SK-N-SH (cell line): ENCODE results near the gene ARHGEF7. TPM values are rescaled to one million over a fixed set of nuclear protein-coding genes. Genes with fewer than 3 reads are reported as not detected.
"Not testable (repeated sequence)": the region's sequence is repeated elsewhere in the genome, so short reads cannot be mapped to it uniquely, and the experiment has no call there.

Source experiments
- CTCF ChIA-PET: fragments of 300-600, 350-600 bp; formaldehyde crosslinking; extraction: SDS; loops from one replicate; lab custom pipeline; 2021; lab: Yijun Ruan, JAX
- POLR2A ChIA-PET: fragments of 350-600 bp; sonication (Branson Sonifier 250); formaldehyde crosslinking; extraction: SDS; loops from one replicate; lab custom pipeline; 2020; ENCODE audit warnings: antibody characterized with exemption, inconsistent platforms; lab: Yijun Ruan, JAX
- DNase-seq: peaks from one replicate; pipeline ENCODE4 v3.0.0; 2012
- H2AFZ ChIP-seq: fragments of 200-600 bp; sonication (generic); 2 replicates; pipeline ENCODE4 v1.8.1; 2016; ENCODE audit warnings: antibody characterized with exemption, mild to moderate bottlenecking, low read depth
- H3F3A ChIP-seq: fragments of 200-600 bp; sonication (generic); replicated peaks from 2 replicates; pipeline ENCODE3; 2016; ENCODE audit warnings: antibody characterized with exemption, mild to moderate bottlenecking; ENCODE audit not compliant: insufficient read depth
- H3K27ac ChIP-seq, 2 experiments: fragments of 200-500 bp in 1 of 2; fragments of 200-600 bp in 1 of 2; sonication (Bioruptor generic) in 1 of 2; sonication (generic), shearing (Covaris generic) in 1 of 2; 2 replicates each; pipeline versions ENCODE4 v1.5.1 to v1.6.1; 2014 to 2016; ENCODE audit warnings: low read depth in 2 of 2, inconsistent platforms in 1 of 2, low read length in 1 of 2, mild to moderate bottlenecking in 1 of 2, mixed read lengths in 1 of 2
- H3K27me3 ChIP-seq: fragments of 200-600 bp; sonication (generic), shearing (Covaris generic); 2 replicates; pipeline ENCODE4 v1.6.1; 2016; ENCODE audit warnings: mixed run types; ENCODE audit not compliant: insufficient read depth
- H3K36me3 ChIP-seq, 2 experiments: fragments of 200-500 bp in 1 of 2; fragments of 200-600 bp in 1 of 2; sonication (Bioruptor generic) in 1 of 2; sonication (generic) in 1 of 2; replicated peaks in 1 of 2; 2 replicates each; pipeline versions ENCODE3 to v1.5.1; 2014 to 2016; ENCODE audit warnings: low read length in 1 of 2, mild to moderate bottlenecking in 1 of 2; ENCODE audit not compliant: insufficient read depth in 2 of 2, control insufficient read depth in 1 of 2
- H3K4me1 ChIP-seq, 2 experiments: fragments of 200-500 bp in 1 of 2; fragments of 200-600 bp in 1 of 2; sonication (Bioruptor generic) in 1 of 2; sonication (generic), shearing (Covaris generic) in 1 of 2; 2 replicates each; pipeline versions ENCODE4 v1.5.1 to v1.6.1; 2014 to 2016; ENCODE audit warnings: low read depth in 1 of 2, low read length in 1 of 2, mixed run types in 1 of 2; ENCODE audit not compliant: insufficient read depth in 2 of 2, control insufficient read depth in 1 of 2
- H3K4me2 ChIP-seq: fragments of 200-600 bp; sonication (generic), shearing (Covaris generic); 2 replicates; pipeline ENCODE4 v1.6.1; 2017; ENCODE audit warnings: mixed run types
- H3K4me3 ChIP-seq, 2 experiments: fragments of 200-500 bp in 1 of 2; fragments of 200-600 bp in 1 of 2; sonication (Bioruptor generic) in 1 of 2; sonication (generic), shearing (Covaris generic) in 1 of 2; 2 replicates each; pipeline versions ENCODE4 v1.5.1 to v1.8.1; 2014 to 2016; ENCODE audit warnings: low read depth in 2 of 2, inconsistent platforms in 1 of 2, low read length in 1 of 2, mild to moderate bottlenecking in 1 of 2, mixed read lengths in 1 of 2, moderate library complexity in 1 of 2
- H3K79me2 ChIP-seq: fragments of 200-600 bp; sonication (generic); 2 replicates; pipeline ENCODE4 v1.8.1; 2017; ENCODE audit warnings: mild to moderate bottlenecking; ENCODE audit not compliant: insufficient read depth
- H3K9ac ChIP-seq: fragments of 200-600 bp; sonication (generic); 2 replicates; pipeline ENCODE4 v1.6.1; 2017; ENCODE audit warnings: mixed run types
- H3K9me2 ChIP-seq: fragments of 200-600 bp; sonication (generic); 2 replicates; pipeline ENCODE4 v1.6.1; 2017; ENCODE audit warnings: mixed run types
- H3K9me3 ChIP-seq: fragments of 200-600 bp; sonication (generic); 2 replicates; pipeline ENCODE4 v1.6.1; 2017; ENCODE audit warnings: mixed run types, mild to moderate bottlenecking, moderate library complexity
- H4K20me1 ChIP-seq: fragments of 200-600 bp; sonication (generic); 2 replicates; pipeline ENCODE4 v1.6.1; 2017; ENCODE audit warnings: mild to moderate bottlenecking, mixed run types; ENCODE audit not compliant: insufficient read depth
- CHD2 ChIP-seq: fragments of 150-350 bp; IDR thresholded peaks from 2 replicates; pipeline ENCODE4 v1.6.1; 2018; ENCODE audit warnings: low read length; ENCODE audit not compliant: partially characterized antibody
- EP300 ChIP-seq, 2 experiments: IDR thresholded peaks; 2 replicates each; pipeline versions ENCODE4 v1.4.0 to v1.6.1; 2012; ENCODE audit warnings: borderline replicate concordance in 1 of 2, low read depth in 1 of 2, low read length in 1 of 2
- FOXJ3 ChIP-seq: sonication (generic); formaldehyde crosslinking; IDR thresholded peaks from 2 replicates; pipeline ENCODE4 v1.5.1; 2020; ENCODE audit warnings: mild to moderate bottlenecking, missing genetic modification reagents
- FOXM1 ChIP-seq: IDR thresholded peaks from 2 replicates; pipeline ENCODE4 v1.4.0; 2012; ENCODE audit warnings: low read depth, mild to moderate bottlenecking
- GATA2 ChIP-seq: sonication (generic); formaldehyde crosslinking; IDR thresholded peaks from 2 replicates; pipeline ENCODE4 v1.5.0; 2020; ENCODE audit warnings: mild to moderate bottlenecking, missing genetic modification reagents
- MAX ChIP-seq: IDR thresholded peaks from 2 replicates; pipeline ENCODE4 v1.4.0; 2012; ENCODE audit warnings: low read depth
- MXI1 ChIP-seq: IDR thresholded peaks from 2 replicates; pipeline ENCODE4 v1.6.1; 2012; ENCODE audit warnings: mild to moderate bottlenecking, low read depth, low read length, improper control_type of control experiment
- NFIC ChIP-seq: IDR thresholded peaks from 2 replicates; pipeline ENCODE4 v1.4.0; 2012; ENCODE audit warnings: borderline replicate concordance
- PBX3 ChIP-seq: IDR thresholded peaks from 2 replicates; pipeline ENCODE4; 2012
- RFX5 ChIP-seq: IDR thresholded peaks from 2 replicates; pipeline ENCODE4 v1.6.1; 2012; ENCODE audit warnings: mild to moderate bottlenecking, improper control_type of control experiment, low read length
- SIN3A ChIP-seq: IDR thresholded peaks from 2 replicates; pipeline ENCODE4 v1.6.1; 2012; ENCODE audit warnings: low read depth, mild to moderate bottlenecking, low read length, moderate library complexity, borderline replicate concordance
- TCF12 ChIP-seq: IDR thresholded peaks from 2 replicates; pipeline ENCODE4 v1.4.0; 2012
- TEAD4 ChIP-seq: IDR thresholded peaks from 2 replicates; pipeline ENCODE4 v1.4.0; 2012; ENCODE audit warnings: mild to moderate bottlenecking, borderline replicate concordance; ENCODE audit not compliant: insufficient read depth
- ZBTB33 ChIP-seq: IDR thresholded peaks from 2 replicates; pipeline ENCODE4 v1.4.0; 2012; ENCODE audit warnings: low read depth, borderline replicate concordance
- WGBS: methylation state at CpG from one replicate; pipeline ENCODE4 v1.1.6; 2017; ENCODE audit warnings: low lambda C conversion rate; 5-methylcytosine and 5-hydroxymethylcytosine counted together
- polyA plus RNA-seq, 3 experiments: library from polyadenylated mRNA; depleted of rRNA; stranded (reverse); fragments of >200 nt; gene quantifications; 2 replicates each; pipeline ENCODE4 v1.2.3, GENCODE V29; 2012

The ARHGEF7 gene
- polyA plus RNA-seq, 1 of the 3 experiments (the other 2 are of a cell fraction) = 21.6 TPM

GRCh38 chr13:111082240-111082639 is 32.9 kb upstream of the ARHGEF7 start:
- H3K9me2 ChIP-seq = no peaks in the 10 kb centered on the region
- DNase-seq = no peak
- 36% methylated on average over 4 of the region's 4 CpGs for WGBS
- no peak for TF ChIP-seq MAX
- TF ChIP-seq, all 33 proteins: peak for 0
- Histone ChIP-seq H3K4me1 (no peaks in the 10 kb centered on the region), H2AFZ (no peak overlapping the region), H3K9ac (no peak overlapping the region), H3K9me3 (no peaks in the 10 kb centered on the region), H4K20me1 (no peaks in the 10 kb centered on the region), H3K27ac (no peak overlapping the region), H3K79me2 (no peaks in the 10 kb centered on the region), H3K27me3 (no peaks in the 10 kb centered on the region), H3K4me2 (no peak overlapping the region), H3K36me3 (no peaks in the 10 kb centered on the region), H3K4me3 (no peak overlapping the region), H3F3A (no peaks in the 10 kb centered on the region)
- ChIA-PET CTCF (no interaction called here), POLR2A (no interaction called here)

- H3K4me3 ChIP-seq, H3K9me2 ChIP-seq, H3K27me3 ChIP-seq, H3K9me3 ChIP-seq, DNase-seq, H3K36me3 ChIP-seq, H4K20me1 ChIP-seq, H3K4me2 ChIP-seq, H3K4me1 ChIP-seq, H3K27ac ChIP-seq, H2AFZ ChIP-seq, POLR2A ChIA-PET, H3F3A ChIP-seq, H3K79me2 ChIP-seq, H3K9ac ChIP-seq: not testable (repeated sequence)
- CTCF ChIA-PET = interaction anchor here (1.2 kb wide), 1 partner anchor 15 kb away, joined by 3 read pairs; no protein-coding TSS in a partner anchor
- 82% methylated on average over 13 of the region's 14 CpGs for whole genome bisulfite sequencing
These were observed 32.3 kb upstream of the ARHGEF7 start for GRCh38 chr13:111082769-111083168.

DNA sequence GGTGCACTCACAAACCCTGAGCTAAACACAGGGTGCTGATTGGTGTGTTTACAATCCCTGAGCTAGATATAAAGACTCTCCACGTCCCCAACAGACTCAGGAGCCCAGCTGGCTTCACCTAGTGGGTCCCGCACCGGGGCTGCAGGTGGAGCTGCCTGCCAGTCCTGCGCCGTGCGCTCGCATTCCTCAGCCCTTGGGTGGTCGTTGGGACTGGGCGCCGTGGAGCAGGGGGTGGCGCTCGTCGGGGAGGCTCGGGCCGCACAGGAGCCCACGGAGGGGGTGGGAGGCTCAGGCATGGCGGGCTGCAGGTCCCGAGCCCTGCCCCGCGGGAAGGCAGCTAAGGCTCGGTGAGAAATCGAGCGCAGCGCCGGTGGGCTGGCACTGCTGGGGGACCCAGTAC is 31.4 kb upstream of the ARHGEF7 start:
- DNase-seq, H3K4me2 ChIP-seq, H3K36me3 ChIP-seq, H3K27ac ChIP-seq, H3F3A ChIP-seq, H3K4me1 ChIP-seq, POLR2A ChIA-PET, H3K4me3 ChIP-seq, H3K9ac ChIP-seq, H2AFZ ChIP-seq, H3K27me3 ChIP-seq, H3K9me2 ChIP-seq, H3K79me2 ChIP-seq, H3K9me3 ChIP-seq, H4K20me1 ChIP-seq: not testable (repeated sequence)
- CTCF ChIA-PET = interaction anchor here (1.2 kb wide), 1 partner anchor 16 kb away, joined by 3 read pairs; no protein-coding TSS in a partner anchor
- no CpG with 5 or more reads among the region's 25 CpGs for WGBS

- H3K27me3 ChIP-seq = peaks cover 14% of the 10 kb centered on the region; the same call in 1 of the 2 replicates
- H3F3A ChIP-seq = no peaks in the 10 kb centered on the region
- H2AFZ ChIP-seq = no peak overlapping the region
- H4K20me1 ChIP-seq = no peaks in the 10 kb centered on the region
- ChIA-PET CTCF (interaction anchor here (0.6 to 2.0 kb wide), 2 partner anchors 22 to 80 kb away, joined by 3 to 7 read pairs; no protein-coding TSS in a partner anchor), POLR2A (no interaction called here)
- H3K9ac ChIP-seq = no peak overlapping the region
- H3K79me2 ChIP-seq = no peaks in the 10 kb centered on the region
- no peaks in the 10 kb centered on the region for H3K36me3 ChIP-seq
- H3K27ac ChIP-seq = no peak overlapping the region
- no peaks in the 10 kb centered on the region for H3K4me1 ChIP-seq
- H3K9me2 ChIP-seq = no peaks in the 10 kb centered on the region
- no peak for DNase-seq
- no peak overlapping the region for H3K4me3 ChIP-seq
- no peak overlapping the region for H3K4me2 ChIP-seq
- WGBS = 42% methylated on average over 2 of the region's 7 CpGs
- no peak for TF ChIP-seq MXI1
- TF ChIP-seq CHD2 = no peak
- no peak for TF ChIP-seq ZBTB33
- no peak for TF ChIP-seq PBX3
- TF ChIP-seq GATA2 (CRISPR knock-in tag) = no peak
- TF ChIP-seq MAX = no peak
- no peak for TF ChIP-seq EP300 (IDR thresholded peaks at IDR 0.05; ENCODE audit: borderline replicate concordance in 1 of 2, low read depth in 1 of 2, low read length in 1 of 2)
- TF ChIP-seq FOXJ3 = no peak
- TF ChIP-seq NFIC = no peak
- TF ChIP-seq SIN3A = no peak
- TF ChIP-seq FOXM1 = no peak
- TF ChIP-seq RFX5 = no peak
- TF ChIP-seq TEAD4 = no peak
- no peak for TF ChIP-seq TCF12
- H3K9me3 ChIP-seq = no peaks in the 10 kb centered on the region
These were observed 24.9 kb upstream of the ARHGEF7 start for GRCh38 chr13:111090169-111090568.
